Effector CD8-positive, alpha-beta T cell (primary cell): Measurements from ENCODE around the gene YWHAH.

Experiments
- DNase-seq: peaks from one replicate; lab custom pipeline; 2025; lab: John Stamatoyannopoulos, UW
- total RNA-seq, 4 experiments: gene quantifications; one replicate each; lab custom pipeline; 2026; lab: John Stamatoyannopoulos, UW

The YWHAH gene
- 28.3 to 43.9 (median 42.3) reads per million in 4 experiments for total RNA-seq

- peak; percentile 74 for DNase-seq
These were observed at the start of gene YWHAH for GRCh38 chr22:31943978-31944699. Gene YWHAH, plus strand, starts transcription at chr22:31944535. Its CDS starts 199 bp downstream, at chr22:31944734.

GRCh38 chr22:31895411-31896123 lies 48.8 kb upstream of the YWHAH start:
- no peak for DNase-seq

- DNase-seq = no peak
These were observed 47.9 kb upstream of the YWHAH start for GRCh38 chr22:31896472-31896871.

GRCh38 chr22:31897842-31898805 lies 46.2 kb upstream of the YWHAH start:
- no peak for DNase-seq

DNA sequence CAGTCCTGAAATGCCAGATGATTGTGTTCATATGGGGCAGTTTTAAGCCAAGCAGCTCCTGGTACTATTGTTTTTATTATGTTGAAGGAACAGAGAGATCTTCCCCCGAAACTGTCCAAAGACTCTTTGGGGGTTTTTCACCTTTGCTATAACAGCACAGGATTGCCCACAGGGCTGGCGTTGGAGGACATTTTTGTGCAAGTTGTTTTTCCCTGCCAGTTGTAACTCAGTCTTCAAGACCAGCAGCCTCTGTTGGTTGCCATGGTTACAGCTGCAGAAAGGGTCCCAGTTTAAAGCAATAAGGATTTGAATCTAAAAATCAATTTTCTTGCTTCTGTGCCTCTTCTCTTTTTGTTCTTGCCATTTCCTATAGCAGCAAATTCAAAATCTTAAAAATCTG lies 45.4 kb upstream of the YWHAH start:
- no peak for DNase-seq

DNA sequence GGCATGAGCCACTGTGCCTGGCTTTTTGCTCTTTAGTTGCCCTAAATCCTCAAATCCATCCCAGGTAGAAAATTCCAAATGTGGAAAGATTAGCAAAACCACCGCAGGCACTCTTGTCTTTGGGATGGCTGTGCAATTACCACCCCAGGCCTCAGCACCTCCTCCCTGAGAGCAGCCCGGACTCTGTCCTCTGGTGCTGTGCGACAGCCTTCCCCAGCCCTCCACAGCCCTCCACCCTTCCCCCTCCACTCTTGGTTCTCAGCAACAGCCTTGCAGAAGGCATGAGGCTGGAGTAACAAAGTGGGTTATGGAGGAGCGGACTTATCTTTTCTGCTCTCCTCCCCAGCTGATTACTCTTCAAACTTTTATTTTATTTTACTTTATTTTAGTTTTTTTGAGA lies 44.7 kb upstream of the YWHAH start:
- DNase-seq = no peak

- DNase-seq = no peak
These were observed 42.8 kb upstream of the YWHAH start for GRCh38 chr22:31901388-31902137.

DNA sequence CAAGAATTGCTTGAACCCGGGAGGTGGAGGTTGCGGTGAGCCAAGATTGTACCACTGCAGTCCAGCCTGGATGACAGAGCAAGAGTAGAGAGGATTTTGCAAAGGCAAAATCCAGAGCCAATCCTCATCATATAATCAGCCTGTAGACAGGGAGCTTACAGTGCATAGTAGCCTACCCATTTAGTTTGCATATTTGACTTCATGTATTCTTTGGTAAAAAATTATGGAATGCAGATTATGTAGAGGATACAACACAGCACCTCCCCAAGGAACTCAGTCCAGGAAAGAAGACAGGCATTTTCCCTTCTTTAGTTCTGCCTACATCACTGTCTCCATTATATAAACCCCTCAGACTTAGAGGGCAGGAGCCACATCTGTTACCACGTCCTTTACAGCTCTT lies 39.7 kb upstream of the YWHAH start:
- DNase-seq = no peak

- no peak for DNase-seq
These were observed 39.0 kb upstream of the YWHAH start for GRCh38 chr22:31905356-31905755.

DNA sequence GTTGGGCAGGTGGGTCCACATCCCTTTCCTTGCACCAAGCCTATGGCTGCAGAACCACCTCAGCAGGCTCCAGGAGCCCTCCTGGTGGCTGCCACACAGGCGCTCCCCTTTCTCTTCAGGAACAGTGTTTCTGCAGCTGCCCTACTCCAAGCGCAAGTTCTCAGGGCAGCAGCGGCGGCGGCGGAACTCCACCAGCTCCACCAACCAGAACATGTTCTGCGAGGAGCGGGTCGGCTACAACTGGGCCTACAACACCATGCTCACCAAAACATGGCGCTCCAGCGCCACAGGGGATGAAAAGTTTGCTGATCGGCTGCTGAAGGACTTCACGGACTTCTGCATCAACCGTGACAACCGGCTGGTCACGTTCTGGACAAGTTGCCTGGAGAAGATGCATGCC lies 38.2 kb upstream of the YWHAH start:
- DNase-seq = no peak

GRCh38 chr22:31906569-31906968 lies 37.8 kb upstream of the YWHAH start:
- no peak for DNase-seq

- no peak for DNase-seq
These were observed 34.4 kb upstream of the YWHAH start for GRCh38 chr22:31909977-31910376.

DNA sequence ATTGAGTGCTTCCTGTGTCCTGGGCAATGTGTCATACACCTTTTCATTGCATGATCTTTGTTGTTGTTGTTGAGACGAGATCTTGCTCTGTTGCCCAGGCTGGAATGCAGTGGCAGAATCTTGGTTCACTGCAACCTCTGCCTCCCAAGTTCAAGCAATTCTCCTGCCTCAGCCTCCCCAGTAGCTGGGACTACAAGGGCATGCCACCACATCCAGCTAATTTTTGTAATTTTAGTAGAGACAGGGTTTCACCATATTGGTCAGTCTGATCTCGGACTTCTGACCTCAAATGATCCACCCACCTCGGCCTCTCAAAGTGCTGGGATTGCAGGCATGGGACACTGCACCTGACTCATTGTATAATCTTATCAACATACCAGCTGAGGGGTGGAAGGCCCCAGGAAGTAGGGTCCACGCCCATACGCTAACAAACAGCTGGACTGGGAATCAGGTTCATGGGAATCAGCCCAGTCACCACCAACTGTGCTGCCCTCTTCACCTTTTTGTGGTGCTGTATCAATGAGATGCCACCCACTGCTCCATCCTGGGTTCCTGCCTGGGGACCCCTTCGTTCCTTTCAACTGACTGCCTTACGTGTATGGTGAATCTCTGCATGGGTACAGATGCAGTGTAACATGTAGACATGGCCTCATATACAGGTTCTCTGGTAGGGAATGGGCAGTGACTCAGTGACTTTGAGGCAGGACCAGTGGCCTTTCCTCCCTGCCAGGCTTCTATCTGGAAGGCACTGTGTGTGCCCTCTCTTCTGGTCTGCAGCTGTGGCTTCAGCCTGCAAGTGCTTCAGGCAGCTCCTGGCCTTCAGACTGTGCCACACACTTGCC lies 32.5 kb upstream of the YWHAH start:
- DNase-seq = no peak

DNA sequence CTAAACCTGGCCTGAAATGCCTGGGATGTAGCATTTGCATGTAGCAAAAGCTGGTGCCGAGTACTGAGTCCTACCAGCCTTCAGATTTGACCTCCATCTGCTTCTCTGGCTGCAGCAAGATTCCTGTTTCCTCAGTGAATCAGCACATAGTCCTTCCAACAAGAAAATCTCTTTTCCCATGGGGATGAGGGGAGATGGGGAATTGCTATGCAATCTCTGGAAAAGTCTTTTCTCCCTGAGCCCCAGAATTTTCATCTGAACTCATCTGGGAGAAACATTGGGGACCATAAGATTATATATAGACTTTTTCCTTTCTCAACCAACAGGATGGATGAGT lies 32.0 kb upstream of the YWHAH start:
- DNase-seq = no peak

- DNase-seq = no peak
These were observed 28.7 kb upstream of the YWHAH start for GRCh38 chr22:31915586-31915985.

GRCh38 chr22:31917227-31917921 lies 27.0 kb upstream of the YWHAH start:
- DNase-seq = no peak

DNA sequence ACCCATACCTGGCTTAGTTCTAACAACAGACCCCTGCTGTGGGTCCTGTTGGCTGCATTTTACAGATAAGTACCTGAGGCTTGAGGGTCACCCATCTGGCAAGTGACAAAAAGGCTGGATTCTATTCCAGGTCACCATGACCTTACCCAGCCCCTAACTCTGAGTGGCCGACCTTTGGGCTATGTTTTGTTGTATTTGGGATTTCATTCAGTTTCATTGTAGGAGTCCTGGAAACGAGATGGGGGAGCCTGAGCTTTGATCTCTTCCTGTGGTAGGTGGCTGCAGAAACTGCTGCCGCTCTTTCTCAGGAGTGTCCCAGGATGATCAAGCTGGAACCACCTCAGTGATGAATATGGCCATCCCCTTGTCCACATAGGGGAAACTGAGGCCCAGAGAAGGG lies 24.6 kb upstream of the YWHAH start:
- DNase-seq = no peak

DNA sequence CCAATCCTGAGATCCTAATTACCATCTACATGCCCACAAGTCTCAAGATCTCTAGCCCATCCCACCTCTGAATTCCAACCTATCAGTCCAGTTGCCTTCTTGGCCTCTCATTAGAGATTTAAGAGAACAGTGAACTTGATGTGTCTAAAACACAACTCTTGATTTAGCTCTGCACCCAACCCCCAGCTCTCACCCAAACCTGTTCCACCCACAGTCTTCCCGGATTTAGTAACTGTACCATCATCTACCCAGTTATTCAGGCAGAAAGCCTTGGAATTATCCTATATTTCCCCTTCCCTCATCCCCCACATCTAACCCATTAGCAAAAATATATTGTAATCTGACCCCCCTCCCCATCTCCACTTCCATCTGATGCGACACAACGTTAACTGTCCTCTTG lies 24.0 kb upstream of the YWHAH start:
- no peak for DNase-seq

- no peak for DNase-seq
These were observed 23.2 kb upstream of the YWHAH start for GRCh38 chr22:31921106-31921505.

GRCh38 chr22:31922534-31922933 lies 21.8 kb upstream of the YWHAH start:
- no peak for DNase-seq
